Epithelial cell of alveolus of lung (primary cell): ENCODE data around the gene GKN2. TPM values are rescaled to one million over a fixed set of nuclear protein-coding genes. Genes with fewer than 3 reads are reported as not detected.

Experiments
- total RNA-seq: library from RNA; depleted of rRNA; stranded (reverse); fragments of >200 nt; gene quantifications from 2 replicates; pipeline ENCODE4 v1.2.1, GENCODE V29; 2015

The GKN2 gene, protein sequence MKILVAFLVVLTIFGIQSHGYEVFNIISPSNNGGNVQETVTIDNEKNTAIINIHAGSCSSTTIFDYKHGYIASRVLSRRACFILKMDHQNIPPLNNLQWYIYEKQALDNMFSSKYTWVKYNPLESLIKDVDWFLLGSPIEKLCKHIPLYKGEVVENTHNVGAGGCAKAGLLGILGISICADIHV
- not detected in 2 replicates for total RNA-seq

DNA sequence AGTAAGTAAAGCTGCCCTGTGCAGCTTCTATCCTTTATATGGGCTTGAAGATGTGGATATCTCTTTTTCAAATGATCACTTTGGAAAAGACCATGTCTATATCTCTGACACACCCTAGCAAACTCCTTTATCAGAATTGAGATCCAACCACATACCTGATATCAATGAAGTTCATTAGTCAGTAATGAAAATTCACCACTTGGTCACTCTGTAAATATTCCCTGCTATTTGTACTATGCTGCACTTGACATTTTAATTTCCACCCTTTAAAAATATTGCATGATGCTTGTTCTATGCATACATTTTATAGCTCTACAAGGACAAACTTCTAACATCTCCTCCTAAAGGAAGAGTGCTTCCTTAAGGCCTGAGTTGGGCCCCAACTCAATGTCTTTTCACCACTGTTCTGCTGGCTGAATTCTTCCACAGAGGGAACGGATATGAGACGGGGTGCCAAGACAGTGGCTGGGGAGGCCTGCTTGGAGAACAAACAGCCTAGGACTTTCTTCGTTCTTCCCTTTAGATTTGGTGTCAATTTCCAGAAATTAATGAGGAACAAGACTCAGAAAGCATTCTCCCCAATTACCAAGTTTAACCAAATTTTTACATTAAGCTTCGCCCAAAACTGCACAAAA, at the start of gene GKN2:
Gene GKN2 (minus strand): TSS at position 7 of the 635 bp plus-strand sequence. CDS start 32 bp downstream, outside the sequence.

DNA sequence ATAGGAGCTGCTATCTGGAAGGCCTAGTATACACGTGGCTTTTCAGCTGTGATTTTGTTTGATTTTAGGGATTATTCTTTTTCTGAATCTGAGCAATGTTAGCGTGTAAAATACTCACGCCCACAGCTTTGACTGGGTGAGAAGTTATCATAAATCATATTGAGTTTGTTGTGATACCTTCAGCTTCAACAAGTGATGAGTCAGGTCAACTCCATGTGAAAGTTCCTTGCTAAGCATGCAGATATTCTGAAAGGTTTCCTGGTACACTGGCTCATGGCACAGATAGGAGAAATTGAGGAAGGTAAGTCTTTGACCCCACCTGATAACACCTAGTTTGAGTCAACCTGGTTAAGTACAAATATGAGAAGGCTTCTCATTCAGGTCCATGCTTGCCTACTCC, 21.6 kb upstream of the GKN2 start, which contains the start of gene GKN1:
Gene GKN1 (plus strand): TSS at position 386 of the 400 bp plus-strand sequence. CDS start 42 bp downstream, outside the sequence.

Other genes with a start within 250 kb of the GKN2 start
- 1.4 and 2.2 TPM in 2 replicates for gene ARHGAP25, start 218.1 kb downstream of the GKN2 start, total RNA-seq
- gene BMP10, start 81.5 kb downstream of the GKN2 start, total RNA-seq, result not detected in 2 replicates
- gene GKN1, start 21.7 kb upstream of the GKN2 start, total RNA-seq, result not detected in 2 replicates
- gene ANTXR1, start 60.3 kb upstream of the GKN2 start, total RNA-seq, result 35.7 and 98.2 TPM in 2 replicates